ENCODE results near the gene ACTL7B. TPM values are rescaled to one million over a fixed set of nuclear protein-coding genes. Genes with fewer than 3 reads are reported as not detected.

ACTL7B gene
- polyA plus RNA-seq, 1 of the 3 experiments (the other 2 are of a cell fraction): 0.07 TPM

DNA sequence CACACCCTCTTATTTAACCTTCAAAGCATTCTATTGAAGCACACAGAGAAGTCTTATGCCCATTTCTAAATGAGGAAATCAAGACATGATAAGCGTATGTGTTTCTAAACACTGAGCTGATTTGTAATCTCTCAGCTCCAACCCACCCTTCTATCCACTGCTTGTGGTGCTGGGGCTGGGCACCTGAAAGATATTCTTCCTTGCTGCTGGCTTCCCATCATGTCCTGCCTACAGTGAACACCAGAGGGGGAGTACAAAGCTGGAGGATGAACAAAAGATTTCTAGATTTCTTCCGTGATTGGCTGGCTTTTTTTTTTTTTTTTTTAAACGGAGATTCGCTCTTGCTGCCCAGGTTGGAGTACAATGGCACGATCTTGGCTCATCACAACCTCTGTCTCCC, 20.6 kb upstream of the ACTL7B start:
- ChIA-PET CTCF (interaction anchor here (1.9 kb wide), 1 partner anchor 16 kb away, joined by 5 read pairs; no protein-coding TSS in a partner anchor), POLR2A (no interaction called here)
- peaks cover 66 to 81% of the 10 kb centered on the region in 2 experiments for H3K36me3 ChIP-seq (replicated peaks in 1 of 2; ENCODE audit: control insufficient read depth in 1 of 2, insufficient read depth in 2 of 2, low read length in 1 of 2)
- H2AFZ ChIP-seq (ENCODE audit: low read depth): no peak overlapping the region
- no peaks in the 10 kb centered on the region for H3K4me1 ChIP-seq (ENCODE audit: control insufficient read depth in 1 of 2, insufficient read depth in 2 of 2, low read depth in 1 of 2, low read length in 1 of 2)
- TF ChIP-seq, protein P1, sequence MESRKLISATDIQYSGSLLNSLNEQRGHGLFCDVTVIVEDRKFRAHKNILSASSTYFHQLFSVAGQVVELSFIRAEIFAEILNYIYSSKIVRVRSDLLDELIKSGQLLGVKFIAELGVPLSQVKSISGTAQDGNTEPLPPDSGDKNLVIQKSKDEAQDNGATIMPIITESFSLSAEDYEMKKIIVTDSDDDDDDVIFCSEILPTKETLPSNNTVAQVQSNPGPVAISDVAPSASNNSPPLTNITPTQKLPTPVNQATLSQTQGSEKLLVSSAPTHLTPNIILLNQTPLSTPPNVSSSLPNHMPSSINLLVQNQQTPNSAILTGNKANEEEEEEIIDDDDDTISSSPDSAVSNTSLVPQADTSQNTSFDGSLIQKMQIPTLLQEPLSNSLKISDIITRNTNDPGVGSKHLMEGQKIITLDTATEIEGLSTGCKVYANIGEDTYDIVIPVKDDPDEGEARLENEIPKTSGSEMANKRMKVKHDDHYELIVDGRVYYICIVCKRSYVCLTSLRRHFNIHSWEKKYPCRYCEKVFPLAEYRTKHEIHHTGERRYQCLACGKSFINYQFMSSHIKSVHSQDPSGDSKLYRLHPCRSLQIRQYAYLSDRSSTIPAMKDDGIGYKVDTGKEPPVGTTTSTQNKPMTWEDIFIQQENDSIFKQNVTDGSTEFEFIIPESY (IDR thresholded peaks at IDR 0.05; ENCODE audit: borderline replicate concordance, low read depth): no peak
- TF ChIP-seq, protein P2, sequence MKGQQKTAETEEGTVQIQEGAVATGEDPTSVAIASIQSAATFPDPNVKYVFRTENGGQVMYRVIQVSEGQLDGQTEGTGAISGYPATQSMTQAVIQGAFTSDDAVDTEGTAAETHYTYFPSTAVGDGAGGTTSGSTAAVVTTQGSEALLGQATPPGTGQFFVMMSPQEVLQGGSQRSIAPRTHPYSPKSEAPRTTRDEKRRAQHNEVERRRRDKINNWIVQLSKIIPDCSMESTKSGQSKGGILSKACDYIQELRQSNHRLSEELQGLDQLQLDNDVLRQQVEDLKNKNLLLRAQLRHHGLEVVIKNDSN (IDR thresholded peaks at IDR 0.05; ENCODE audit: borderline replicate concordance, low read depth): no peak
- no peak for TF ChIP-seq POLR2AphosphoS5 (IDR thresholded peaks at IDR 0.05; ENCODE audit: low read depth, low read length)
- no peak for TF ChIP-seq RAD21 (IDR thresholded peaks at IDR 0.05; ENCODE audit: low read length)
- TF ChIP-seq TCF12 (IDR thresholded peaks at IDR 0.05): no peak
- no peak for TF ChIP-seq NRF1 (IDR thresholded peaks at IDR 0.05; ENCODE audit: low read depth, low read length)
- no peak for TF ChIP-seq CTCF (IDR thresholded peaks at IDR 0.05)
- TF ChIP-seq SIN3A (IDR thresholded peaks at IDR 0.05; ENCODE audit: borderline replicate concordance, low read depth, low read length): no peak
- no peak for TF ChIP-seq ELF1 (IDR thresholded peaks at IDR 0.05)
- no peak for TF ChIP-seq TAF1 (IDR thresholded peaks at IDR 0.05; ENCODE audit: borderline replicate concordance, low read depth, low read length)
- TF ChIP-seq MEF2A (IDR thresholded peaks at IDR 0.05; ENCODE audit: borderline replicate concordance, low read depth): no peak
- TF ChIP-seq RCOR1 (IDR thresholded peaks at IDR 0.05; ENCODE audit: low read length): no peak
- no peak for TF ChIP-seq SMC3 (IDR thresholded peaks at IDR 0.05; ENCODE audit: low read depth, low read length)
- no peak for TF ChIP-seq MAX (IDR thresholded peaks at IDR 0.05; ENCODE audit: low read depth)
- TF ChIP-seq RFX5 (IDR thresholded peaks at IDR 0.05; ENCODE audit: low read length): no peak
- TF ChIP-seq NFIC (IDR thresholded peaks at IDR 0.05; ENCODE audit: borderline replicate concordance): no peak
- TF ChIP-seq FOXJ3 (CRISPR knock-in tag; IDR thresholded peaks at IDR 0.05): no peak
- TF ChIP-seq GATA2 (CRISPR knock-in tag; IDR thresholded peaks at IDR 0.05): no peak
- no peak for TF ChIP-seq EP300 (IDR thresholded peaks at IDR 0.05; ENCODE audit: borderline replicate concordance in 1 of 2, low read depth in 1 of 2, low read length in 1 of 2)
- TF ChIP-seq YY1 (IDR thresholded peaks at IDR 0.05; ENCODE audit: low read depth): no peak
- no peak overlapping the region for H3K4me3 ChIP-seq (ENCODE audit: low read depth in 2 of 2, low read length in 1 of 2)
- H3K9me3 ChIP-seq: no peaks in the 10 kb centered on the region
- H3K27ac ChIP-seq (ENCODE audit: low read depth in 2 of 2, low read length in 1 of 2): no peak overlapping the region
- no peaks in the 10 kb centered on the region for H3K9me2 ChIP-seq
- no peak overlapping the region for H3K9ac ChIP-seq
- H3K79me2 ChIP-seq (ENCODE audit: insufficient read depth): no peaks in the 10 kb centered on the region
- no peak for DNase-seq
- H4K20me1 ChIP-seq (ENCODE audit: insufficient read depth): no peaks in the 10 kb centered on the region
- 97% methylated on average over 5 of the region's 5 CpGs for WGBS (ENCODE audit: low lambda C conversion rate)
- no peaks in the 10 kb centered on the region for H3F3A ChIP-seq (replicated peaks; ENCODE audit: insufficient read depth)
- no peak overlapping the region for H3K4me2 ChIP-seq
- H3K27me3 ChIP-seq (ENCODE audit: insufficient read depth): no peaks in the 10 kb centered on the region
